H1 (cell line): ENCODE measurements around the gene RBBP6. TPM values are rescaled to one million over a fixed set of nuclear protein-coding genes. Genes with fewer than 3 reads are reported as not detected.

Experiments
- CTCF ChIA-PET: fragments of 300-600 bp; sonication (Branson Sonifier 250); formaldehyde crosslinking; loops from one replicate; lab custom pipeline; 2021; ENCODE audit not compliant: partially characterized antibody; lab: Charles Lee
- POLR2A ChIA-PET: fragments of 300-600 bp; sonication (Branson Sonifier 250); formaldehyde crosslinking; loops from one replicate; lab custom pipeline; 2021; ENCODE audit warnings: inconsistent platforms; ENCODE audit not compliant: partially characterized antibody; lab: Charles Lee
- DNase-seq, 2 experiments: peaks; one replicate each; pipeline versions ENCODE4 v3.0.0 to v3.0.0-alpha.2; 2010 to 2022; ENCODE audit warnings: low spot score in 2 of 2, low read depth in 1 of 2, mixed read lengths in 1 of 2
- FAIRE-seq: peaks from 2 replicates; lab custom pipeline; 2011; peaks lifted over from hg19 to GRCh38; lab: Jason Lieb, UNC
- H2AFZ ChIP-seq: 2 replicates; pipeline ENCODE4 v1.8.1; 2012; ENCODE audit warnings: low read length, inconsistent platforms
- H2AK5ac ChIP-seq: 2 replicates; pipeline ENCODE4 v1.6.1; 2013; ENCODE audit warnings: low read depth, low read length
- H2BK120ac ChIP-seq: replicated peaks from 2 replicates; pipeline ENCODE3; 2013; ENCODE audit warnings: low read depth, low read length, inconsistent platforms
- H2BK12ac ChIP-seq: 2 replicates; pipeline ENCODE4 v1.6.1; 2013; ENCODE audit warnings: low read depth, low read length
- H2BK15ac ChIP-seq: 2 replicates; pipeline ENCODE4 v1.6.1; 2013; ENCODE audit warnings: low read length
- H2BK20ac ChIP-seq: 2 replicates; pipeline ENCODE4 v1.6.1; 2013; ENCODE audit warnings: low read length
- H2BK5ac ChIP-seq: 2 replicates; pipeline ENCODE4 v1.6.1; 2013; ENCODE audit warnings: low read depth, low read length
- H3K14ac ChIP-seq: 2 replicates; pipeline ENCODE4 v1.6.1; 2013; ENCODE audit warnings: inconsistent platforms; ENCODE audit not compliant: insufficient read length
- H3K18ac ChIP-seq: 2 replicates; pipeline ENCODE4 v1.6.1; 2013; ENCODE audit warnings: low read length; ENCODE audit errors: extremely low read depth
- H3K23ac ChIP-seq: 2 replicates; pipeline ENCODE4 v1.6.1; 2013; ENCODE audit warnings: inconsistent platforms; ENCODE audit not compliant: insufficient read length
- H3K23me2 ChIP-seq: 2 replicates; pipeline ENCODE4 v1.6.1; 2013; ENCODE audit warnings: low read depth, low read length
- H3K27ac ChIP-seq: 2 replicates; pipeline ENCODE4 v1.6.1; 2011; ENCODE audit warnings: low read depth, low read length, inconsistent platforms
- H3K27me3 ChIP-seq, 4 experiments: replicated peaks in 1 of 4; 1 replicate in 1 of 4; 2 replicates in 3 of 4; pipeline versions ENCODE4 v1.6.1 to v1.8.1; 2011 to 2013; ENCODE audit warnings: low read length in 3 of 4, mild to moderate bottlenecking in 3 of 4, inconsistent platforms in 2 of 4, mixed read lengths in 2 of 4, moderate library complexity in 1 of 4; ENCODE audit not compliant: control insufficient read depth in 3 of 4, insufficient read depth in 3 of 4; ENCODE audit errors: extremely low read depth in 1 of 4
- H3K36me3 ChIP-seq, 4 experiments: 2 replicates each; pipeline versions ENCODE4 v1.6.1 to v1.8.1; 2011 to 2013; ENCODE audit warnings: mild to moderate bottlenecking in 4 of 4, low read length in 3 of 4, moderate library complexity in 2 of 4, control low read depth in 1 of 4, inconsistent platforms in 1 of 4; ENCODE audit not compliant: insufficient read depth in 4 of 4, control insufficient read depth in 2 of 4
- H3K4ac ChIP-seq: replicated peaks from 2 replicates; pipeline ENCODE3; 2013; ENCODE audit warnings: low read length, low read depth, mixed read lengths, inconsistent platforms; ENCODE audit not compliant: insufficient read length
- H3K4me1 ChIP-seq, 4 experiments: replicated peaks in 1 of 4; 1 replicate in 1 of 4; 2 replicates in 3 of 4; pipeline versions ENCODE4 v1.6.1 to v1.8.1; 2011 to 2013; ENCODE audit warnings: low read length in 3 of 4, inconsistent platforms in 2 of 4, mixed read lengths in 1 of 4; ENCODE audit not compliant: insufficient read depth in 4 of 4, control insufficient read depth in 3 of 4
- H3K4me2 ChIP-seq, 2 experiments: 2 replicates each; pipeline versions ENCODE4 v1.6.1 to v1.8.1; 2011 to 2013; ENCODE audit warnings: low read depth in 2 of 2, low read length in 2 of 2, control low read depth in 1 of 2, inconsistent platforms in 1 of 2, mild to moderate bottlenecking in 1 of 2; ENCODE audit not compliant: insufficient read depth in 1 of 2
- H3K4me3 ChIP-seq, 4 experiments: fragments of 200-600, 300-600 bp in 1 of 4; sonication (generic), shearing (Covaris generic), sonication (Bioruptor Twin) in 1 of 4; 2 replicates each; pipeline versions ENCODE4 v1.5.1 to v1.8.1; 2011 to 2016; ENCODE audit warnings: low read length in 4 of 4, low read depth in 3 of 4, control low read depth in 2 of 4, inconsistent platforms in 2 of 4, mild to moderate bottlenecking in 2 of 4, mixed read lengths in 1 of 4, moderate library complexity in 1 of 4; ENCODE audit not compliant: insufficient read depth in 2 of 4; ENCODE audit errors: extremely low read depth in 1 of 4
- H3K56ac ChIP-seq: replicated peaks from 2 replicates; pipeline ENCODE3; 2013; ENCODE audit warnings: low read depth, mild to moderate bottlenecking, mixed read lengths, low read length, inconsistent platforms; ENCODE audit not compliant: insufficient read length
- H3K79me1 ChIP-seq: 2 replicates; pipeline ENCODE4 v1.6.1; 2013; ENCODE audit warnings: low read depth, low read length, control low read depth
- H3K79me2 ChIP-seq, 2 experiments: 2 replicates each; pipeline versions ENCODE4 v1.6.1 to v1.8.1; 2012 to 2013; ENCODE audit warnings: low read length in 2 of 2, mild to moderate bottlenecking in 2 of 2, inconsistent platforms in 1 of 2; ENCODE audit not compliant: insufficient read depth in 2 of 2, control insufficient read depth in 1 of 2
- H3K9ac ChIP-seq, 4 experiments: replicated peaks in 1 of 4; 1 replicate in 1 of 4; 2 replicates in 3 of 4; pipeline versions ENCODE4 v1.6.1 to v1.8.1; 2011 to 2013; ENCODE audit warnings: low read depth in 3 of 4, low read length in 3 of 4, control low read depth in 2 of 4, mild to moderate bottlenecking in 2 of 4, moderate library complexity in 2 of 4, inconsistent platforms in 1 of 4; ENCODE audit errors: extremely low read depth in 1 of 4
- H3K9me3 ChIP-seq, 2 experiments: 2 replicates each; pipeline versions ENCODE4 v1.6.1 to v1.8.1; 2012 to 2013; ENCODE audit warnings: mild to moderate bottlenecking in 2 of 2, moderate library complexity in 2 of 2, control low read depth in 1 of 2, inconsistent platforms in 1 of 2, low read depth in 1 of 2, low read length in 1 of 2, mixed read lengths in 1 of 2; ENCODE audit not compliant: insufficient read depth in 2 of 2
- H4K20me1 ChIP-seq, 2 experiments: replicated peaks in 1 of 2; 2 replicates each; pipeline versions ENCODE3 to v1.8.1; 2011 to 2013; ENCODE audit warnings: inconsistent platforms in 2 of 2, low read length in 2 of 2, mild to moderate bottlenecking in 1 of 2; ENCODE audit not compliant: insufficient read depth in 2 of 2, control insufficient read depth in 1 of 2
- H4K5ac ChIP-seq: 2 replicates; pipeline ENCODE4 v1.6.1; 2013; ENCODE audit warnings: low read length, low read depth, mixed read lengths, inconsistent platforms; ENCODE audit not compliant: insufficient read length
- H4K8ac ChIP-seq: 2 replicates; pipeline ENCODE4 v1.8.0; 2013; ENCODE audit warnings: mild to moderate bottlenecking, moderate library complexity, low read length, inconsistent platforms; ENCODE audit not compliant: insufficient read depth; ENCODE audit errors: extremely low read depth
- H4K91ac ChIP-seq: replicated peaks from 2 replicates; pipeline ENCODE3; 2013; ENCODE audit warnings: low read length, mixed read lengths, inconsistent platforms; ENCODE audit not compliant: insufficient read length
- CREB1 ChIP-seq: IDR thresholded peaks from 2 replicates; pipeline ENCODE4 v1.6.1; 2012; ENCODE audit warnings: inconsistent platforms
- CTBP2 ChIP-seq: IDR thresholded peaks from 2 replicates; pipeline ENCODE4 v1.7.0; 2011; ENCODE audit warnings: borderline replicate concordance, mild to moderate bottlenecking, moderate library complexity, mixed read lengths, low read length; ENCODE audit not compliant: insufficient read depth, insufficient read length
- JUND ChIP-seq: IDR thresholded peaks from 2 replicates; pipeline ENCODE4 v1.6.1; 2011; ENCODE audit warnings: mild to moderate bottlenecking, improper control_type of control experiment, low read length
- KDM1A ChIP-seq: fragments of 200-600, 300-600 bp; sonication (generic); IDR thresholded peaks from 2 replicates; pipeline ENCODE4 v1.7.1; 2016; ENCODE audit warnings: mild to moderate bottlenecking, low read length, borderline replicate concordance
- NRF1 ChIP-seq: IDR thresholded peaks from 2 replicates; pipeline ENCODE4 v1.6.1; 2011; ENCODE audit warnings: mild to moderate bottlenecking, low read depth, low read length, improper control_type of control experiment
- RNF2 ChIP-seq: fragments of 200-900, 300-1000 bp; sonication (generic); IDR thresholded peaks from 2 replicates; pipeline ENCODE4 v1.7.1; 2016; ENCODE audit warnings: borderline replicate concordance, low read depth, mild to moderate bottlenecking, antibody characterized with exemption, low read length; ENCODE audit not compliant: poor library complexity, severe bottlenecking; ENCODE audit errors: missing control alignments
- SAP30 ChIP-seq: fragments of 300-600 bp; sonication (generic); IDR thresholded peaks from 2 replicates; pipeline ENCODE4 v1.7.1; 2012; ENCODE audit warnings: low read length, moderate library complexity, mild to moderate bottlenecking, inconsistent platforms; ENCODE audit not compliant: insufficient read depth, insufficient replicate concordance
- SIN3A ChIP-seq, 2 experiments: IDR thresholded peaks in 1 of 2; conservative IDR thresholded peaks in 1 of 2; 2 replicates each; pipeline ENCODE4 v1.6.1; 2011 to 2012; ENCODE audit warnings: low read length in 2 of 2, improper control_type of control experiment in 1 of 2, low read depth in 1 of 2, mild to moderate bottlenecking in 1 of 2
- SRF ChIP-seq: IDR thresholded peaks from 2 replicates; pipeline ENCODE4 v1.6.1; 2011; ENCODE audit warnings: mild to moderate bottlenecking, low read depth, low read length, moderate library complexity
- TAF7 ChIP-seq: optimal IDR thresholded peaks from 2 replicates; pipeline ENCODE3; 2011; ENCODE audit warnings: low read depth, mild to moderate bottlenecking, inconsistent platforms, low read length, moderate library complexity, borderline replicate concordance
- YY1 ChIP-seq: IDR thresholded peaks from 2 replicates; pipeline ENCODE4 v1.6.1; 2011; ENCODE audit warnings: low read depth, mild to moderate bottlenecking, low read length
- WGBS, 2 experiments: shearing (Covaris generic) in 1 of 2; methylation state at CpG; one replicate each; pipeline versions ENCODE4 v1.1.6 to v1.1.7; 2013 to 2015; ENCODE audit warnings: low lambda C conversion rate in 2 of 2, mixed read lengths in 2 of 2, inconsistent platforms in 1 of 2, low coverage in 1 of 2, missing lambda C conversion rate in 1 of 2; ENCODE audit not compliant: insufficient replicate concordance in 2 of 2, insufficient coverage in 1 of 2, insufficient read length in 1 of 2; ENCODE audit errors: extremely low coverage in 1 of 2, missing lambda C conversion rate in 1 of 2; 5-methylcytosine and 5-hydroxymethylcytosine counted together
- polyA plus RNA-seq, 7 experiments: library from polyadenylated mRNA; depleted of rRNA in 3 of 7; stranded (reverse) in 5 of 7; unstranded in 2 of 7; fragments of >200 nt in 5 of 7; fragments of 200-250 nt in 2 of 7; gene quantifications; 1 replicate in 5 of 7; 2 replicates in 1 of 7; 4 replicates in 1 of 7; pipeline versions ENCODE4 v1.2.1 to v1.2.3, GENCODE V29; 2011 to 2013; ENCODE audit warnings: missing spikeins in 2 of 7, mixed read lengths in 2 of 7
- total RNA-seq: library from RNA; stranded (reverse); fragmentation: NEBNext Ultra II Directional; extraction: Animal tissue kit (Norgen Biotek cat#: 25700); gene quantifications from 2 replicates; pipeline ENCODE4 v1.2.1, GENCODE V29; 2021
- TF ChIP-seq, protein P1 (sequence below): IDR thresholded peaks from 2 replicates; pipeline ENCODE4 v1.6.1; 2012; ENCODE audit warnings: low read length, inconsistent platforms

Gene RBBP6
- total and polyA plus RNA-seq, 2 of the 8 experiments (the other 6 are each of a cell fraction or from before 2014, with no cell fraction given): 22.5 to 54.5 TPM

DNA sequence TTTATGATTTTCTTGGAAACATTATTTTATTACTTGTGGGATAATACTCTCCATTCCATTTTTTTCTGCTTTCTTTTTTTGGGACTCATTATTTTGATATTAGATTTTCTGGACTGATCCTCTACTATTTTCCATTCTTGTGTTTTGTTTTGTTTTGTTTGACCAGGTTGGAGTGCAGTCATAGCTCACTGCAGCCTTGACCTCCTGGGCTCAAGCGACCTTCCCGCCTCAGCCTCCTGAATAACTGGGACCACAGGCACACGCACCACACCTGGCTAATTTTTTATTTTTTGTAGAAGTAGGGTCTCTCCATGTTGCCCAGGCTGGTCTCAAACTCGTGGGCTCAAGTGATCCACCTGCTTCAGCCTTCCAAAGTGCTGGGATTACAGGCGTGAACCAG is 44.1 kb downstream of the RBBP6 start:
- no peak overlapping the region for H3K23ac ChIP-seq
- no peak overlapping the region for H3K4me2 ChIP-seq
- no peaks in the 10 kb centered on the region for H3K27me3 ChIP-seq
- no peak overlapping the region for H3K4ac ChIP-seq
- H3K9me3 ChIP-seq: no peaks in the 10 kb centered on the region; a peak in 1 of 4 replicates
- H3K79me1 ChIP-seq: no peaks in the 10 kb centered on the region
- H2AK5ac ChIP-seq: no peak overlapping the region
- H3K79me2 ChIP-seq: no peaks in the 10 kb centered on the region
- no peak overlapping the region for H3K14ac ChIP-seq
- H3K4me3 ChIP-seq: no peak overlapping the region
- H3K9ac ChIP-seq: no peak overlapping the region
- ChIA-PET CTCF (interaction anchor here (0.8 kb wide), 1 partner anchor 20 kb away, joined by 3 read pairs; no protein-coding TSS in a partner anchor), POLR2A (no interaction called here)
- no peak overlapping the region for H3K27ac ChIP-seq
- no peak for FAIRE-seq
- no peak overlapping the region for H2BK15ac ChIP-seq
- H4K20me1 ChIP-seq: no peaks in the 10 kb centered on the region
- DNase-seq: no peak
- H2BK120ac ChIP-seq: no peak overlapping the region
- no peaks in the 10 kb centered on the region for H3K4me1 ChIP-seq
- no peak overlapping the region for H4K91ac ChIP-seq
- no peaks in the 10 kb centered on the region for H3K36me3 ChIP-seq
- WGBS, 2 experiments: 81% methylated on average over 5 of the region's 5 CpGs; no CpG with 5 or more reads in 1 of the 2 experiments
- no peak overlapping the region for H2BK5ac ChIP-seq
- H2BK20ac ChIP-seq: no peak overlapping the region
- no peak overlapping the region for H2BK12ac ChIP-seq
- no peak overlapping the region for H2AFZ ChIP-seq
- no peaks in the 10 kb centered on the region for H3K23me2 ChIP-seq
- no peak overlapping the region for H3K56ac ChIP-seq
- H3K18ac ChIP-seq: no peak overlapping the region
- H4K8ac ChIP-seq: no peak overlapping the region
- no peak overlapping the region for H4K5ac ChIP-seq
- TF ChIP-seq JUND: no peak
- no peak for TF ChIP-seq RNF2
- TF ChIP-seq CREB1: no peak
- TF ChIP-seq, protein P1, sequence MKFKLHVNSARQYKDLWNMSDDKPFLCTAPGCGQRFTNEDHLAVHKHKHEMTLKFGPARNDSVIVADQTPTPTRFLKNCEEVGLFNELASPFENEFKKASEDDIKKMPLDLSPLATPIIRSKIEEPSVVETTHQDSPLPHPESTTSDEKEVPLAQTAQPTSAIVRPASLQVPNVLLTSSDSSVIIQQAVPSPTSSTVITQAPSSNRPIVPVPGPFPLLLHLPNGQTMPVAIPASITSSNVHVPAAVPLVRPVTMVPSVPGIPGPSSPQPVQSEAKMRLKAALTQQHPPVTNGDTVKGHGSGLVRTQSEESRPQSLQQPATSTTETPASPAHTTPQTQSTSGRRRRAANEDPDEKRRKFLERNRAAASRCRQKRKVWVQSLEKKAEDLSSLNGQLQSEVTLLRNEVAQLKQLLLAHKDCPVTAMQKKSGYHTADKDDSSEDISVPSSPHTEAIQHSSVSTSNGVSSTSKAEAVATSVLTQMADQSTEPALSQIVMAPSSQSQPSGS: no peak
- no peak for TF ChIP-seq KDM1A
- TF ChIP-seq YY1: no peak
- no peak for TF ChIP-seq SAP30
- no peak for TF ChIP-seq NRF1
- TF ChIP-seq TAF7: no peak
- no peak for TF ChIP-seq SIN3A (conservative IDR thresholded peaks at IDR 0.05 in 1 of 2, IDR thresholded peaks at IDR 0.05 in 1 of 2; ENCODE audit: low read depth in 1 of 2, low read length in 2 of 2)
- no peak for TF ChIP-seq SRF
- no peak for TF ChIP-seq CTBP2
